Prostate gland (tissue), 2 donors: ENCODE data around the gene TEX2.

Experiments used
- CTCF ChIP-seq, 4 experiments: fragments of 200-600 bp in 2 of 4; fragments of 450-650 bp in 2 of 4; sonication (generic) in 2 of 4; IDR thresholded peaks; 1 replicate in 3 of 4; 2 replicates in 1 of 4; pipeline ENCODE4 v1.5.1; 2016 to 2019; ENCODE audit warnings: antibody characterized with exemption in 4 of 4, mild to moderate bottlenecking in 2 of 4, moderate library complexity in 2 of 4
- POLR2A ChIP-seq: fragments of 450-650 bp; IDR thresholded peaks from one replicate; pipeline ENCODE4 v1.6.1; 2016; ENCODE audit warnings: antibody characterized with exemption, mild to moderate bottlenecking
- POLR2AphosphoS5 ChIP-seq: sonication (generic); formaldehyde crosslinking; IDR thresholded peaks from one replicate; pipeline ENCODE4 v1.6.1; 2017; ENCODE audit warnings: antibody characterized with exemption

DNA sequence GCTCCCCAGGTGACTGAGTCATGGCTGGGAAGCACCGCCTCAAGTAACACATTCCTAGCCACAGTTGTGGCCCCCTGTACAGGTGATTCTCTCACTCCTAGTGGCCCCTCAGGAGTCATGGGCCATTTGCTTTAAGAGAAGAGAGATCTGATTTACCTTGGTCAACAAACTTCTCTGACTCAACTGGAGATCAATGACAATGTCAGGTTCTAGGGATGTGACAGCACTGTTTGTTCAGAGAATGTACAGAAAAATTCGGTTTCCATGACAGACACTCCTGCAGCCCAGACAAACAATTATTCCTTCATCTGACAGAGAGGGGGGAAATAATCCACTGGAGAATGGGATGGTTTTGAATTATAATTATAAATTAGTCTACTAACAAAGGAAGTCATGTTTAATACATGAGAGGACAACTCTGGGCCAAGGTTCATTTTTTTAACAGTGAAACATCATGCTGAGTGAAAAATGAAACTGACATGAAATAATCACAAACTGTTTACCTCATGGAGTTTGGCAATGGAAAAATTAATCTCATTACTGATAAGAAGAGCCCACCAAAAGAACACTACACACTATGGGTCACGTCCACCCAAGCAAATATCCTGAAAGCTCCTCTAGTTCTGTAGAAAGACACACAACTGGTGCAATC lies 142.8 kb downstream of the TEX2 start:
- TF ChIP-seq POLR2AphosphoS5 (no peak), POLR2A (no peak), CTCF (IDR thresholded peaks at IDR 0.05) (no peak)
